NCI-H1105 (cell line): ENCODE data around the gene BHLHA15.

Experiments used
- DNase-seq: peaks from one replicate; lab custom pipeline; 2025; lab: John Stamatoyannopoulos, UW

Gene BHLHA15

GRCh38 chr7:98187138-98187502 lies 24.1 kb upstream of the BHLHA15 start:
- DNase-seq, result no peak

- no peak for DNase-seq
Measured at GRCh38 chr7:98189559-98189958, 21.7 kb upstream of the BHLHA15 start.

- DNase-seq, result no peak
Measured at GRCh38 chr7:98191668-98192431, 19.4 kb upstream of the BHLHA15 start.

- no peak for DNase-seq
Measured at GRCh38 chr7:98192781-98193457, 18.3 kb upstream of the BHLHA15 start.

- DNase-seq, result no peak
Measured at GRCh38 chr7:98193474-98194180, 17.6 kb upstream of the BHLHA15 start.

- no peak for DNase-seq
Measured at GRCh38 chr7:98194186-98194585, 17.1 kb upstream of the BHLHA15 start.

GRCh38 chr7:98194672-98195457 lies 16.4 kb upstream of the BHLHA15 start:
- DNase-seq, result no peak

GRCh38 chr7:98196706-98197605 lies 14.3 kb upstream of the BHLHA15 start:
- DNase-seq, result no peak

- DNase-seq, result no peak
Measured at GRCh38 chr7:98199131-98199530, 12.1 kb upstream of the BHLHA15 start.

- DNase-seq, result no peak
Measured at GRCh38 chr7:98200364-98200763, 10.9 kb upstream of the BHLHA15 start.

- no peak for DNase-seq
Measured at GRCh38 chr7:98202367-98203195, 8.7 kb upstream of the BHLHA15 start.

GRCh38 chr7:98203261-98203963 lies 7.8 kb upstream of the BHLHA15 start:
- DNase-seq, result no peak

- no peak for DNase-seq
Measured at GRCh38 chr7:98203964-98204605, 7.2 kb upstream of the BHLHA15 start.

GRCh38 chr7:98204670-98205069 lies 6.6 kb upstream of the BHLHA15 start:
- DNase-seq, result no peak

GRCh38 chr7:98205162-98205845 lies 5.9 kb upstream of the BHLHA15 start:
- no peak for DNase-seq

GRCh38 chr7:98206451-98207330 lies 4.5 kb upstream of the BHLHA15 start:
- DNase-seq, result no peak

GRCh38 chr7:98209166-98209920 lies 1.9 kb upstream of the BHLHA15 start:
- no peak for DNase-seq
